HPDE6-E6E7 (cell line): ENCODE measurements around the gene ITGA6.

Source experiments
- DNase-seq: peaks from one replicate; pipeline ENCODE4 v3.0.0; 2011; ENCODE audit warnings: missing footprints; ENCODE audit errors: extremely low spot score

ITGA6 gene

DNA sequence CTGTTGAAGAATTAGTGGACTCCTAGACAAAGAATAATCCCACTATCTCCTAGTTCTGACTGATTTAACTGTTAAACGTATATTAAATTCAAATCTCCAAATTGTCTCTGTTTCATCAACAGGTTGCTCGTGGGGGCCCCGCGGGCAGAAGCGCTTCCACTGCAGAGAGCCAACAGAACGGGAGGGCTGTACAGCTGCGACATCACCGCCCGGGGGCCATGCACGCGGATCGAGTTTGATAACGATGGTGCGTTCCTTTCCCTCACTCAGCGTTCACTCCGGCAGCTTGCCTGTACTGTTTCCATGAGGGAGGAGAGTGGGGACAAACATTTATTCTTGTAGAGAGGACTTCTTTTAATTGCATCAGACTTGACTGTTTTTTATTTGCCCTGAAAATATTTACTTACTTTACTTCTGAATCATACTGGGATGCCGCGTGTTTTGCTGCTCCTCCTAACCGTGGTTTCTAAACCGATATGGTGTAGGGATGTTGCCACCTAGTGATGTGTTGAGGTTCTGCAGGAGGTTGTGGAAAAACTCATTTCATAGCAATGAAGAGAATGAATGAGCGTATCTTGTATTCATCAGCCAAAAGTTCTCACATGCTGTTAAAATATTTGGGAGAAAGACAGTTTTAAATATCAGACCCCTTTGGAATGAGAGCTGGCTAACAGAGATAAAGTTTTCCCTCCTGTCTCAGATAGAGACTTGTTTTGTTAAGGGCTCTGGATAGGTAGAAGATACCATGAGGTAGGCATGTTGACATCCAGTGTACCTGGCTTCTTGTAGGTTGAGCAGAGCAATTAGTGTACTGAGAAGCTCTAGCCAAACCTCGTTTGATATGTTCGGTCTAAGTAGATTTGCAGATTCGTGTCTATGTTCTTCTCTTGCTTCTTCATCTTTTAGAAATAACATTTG is 38.3 kb downstream of the ITGA6 start:
- DNase-seq: no peak

DNA sequence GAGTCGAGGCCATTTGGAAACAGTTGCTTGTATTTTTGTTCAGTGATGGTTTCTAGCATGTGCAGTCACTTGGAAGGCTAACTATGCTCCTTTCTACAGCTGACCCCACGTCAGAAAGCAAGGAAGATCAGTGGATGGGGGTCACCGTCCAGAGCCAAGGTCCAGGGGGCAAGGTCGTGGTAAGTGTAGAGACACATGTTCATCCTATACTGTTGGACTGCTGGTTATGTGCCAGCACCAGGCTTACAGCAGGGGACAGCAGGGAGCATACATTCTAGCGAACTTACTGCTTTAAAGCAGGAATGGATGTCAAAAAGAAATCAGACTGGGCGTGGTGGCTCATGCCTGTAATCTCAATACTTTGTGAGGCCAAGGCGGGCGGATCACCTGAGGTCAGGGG is 40.0 kb downstream of the ITGA6 start:
- no peak for DNase-seq

DNA sequence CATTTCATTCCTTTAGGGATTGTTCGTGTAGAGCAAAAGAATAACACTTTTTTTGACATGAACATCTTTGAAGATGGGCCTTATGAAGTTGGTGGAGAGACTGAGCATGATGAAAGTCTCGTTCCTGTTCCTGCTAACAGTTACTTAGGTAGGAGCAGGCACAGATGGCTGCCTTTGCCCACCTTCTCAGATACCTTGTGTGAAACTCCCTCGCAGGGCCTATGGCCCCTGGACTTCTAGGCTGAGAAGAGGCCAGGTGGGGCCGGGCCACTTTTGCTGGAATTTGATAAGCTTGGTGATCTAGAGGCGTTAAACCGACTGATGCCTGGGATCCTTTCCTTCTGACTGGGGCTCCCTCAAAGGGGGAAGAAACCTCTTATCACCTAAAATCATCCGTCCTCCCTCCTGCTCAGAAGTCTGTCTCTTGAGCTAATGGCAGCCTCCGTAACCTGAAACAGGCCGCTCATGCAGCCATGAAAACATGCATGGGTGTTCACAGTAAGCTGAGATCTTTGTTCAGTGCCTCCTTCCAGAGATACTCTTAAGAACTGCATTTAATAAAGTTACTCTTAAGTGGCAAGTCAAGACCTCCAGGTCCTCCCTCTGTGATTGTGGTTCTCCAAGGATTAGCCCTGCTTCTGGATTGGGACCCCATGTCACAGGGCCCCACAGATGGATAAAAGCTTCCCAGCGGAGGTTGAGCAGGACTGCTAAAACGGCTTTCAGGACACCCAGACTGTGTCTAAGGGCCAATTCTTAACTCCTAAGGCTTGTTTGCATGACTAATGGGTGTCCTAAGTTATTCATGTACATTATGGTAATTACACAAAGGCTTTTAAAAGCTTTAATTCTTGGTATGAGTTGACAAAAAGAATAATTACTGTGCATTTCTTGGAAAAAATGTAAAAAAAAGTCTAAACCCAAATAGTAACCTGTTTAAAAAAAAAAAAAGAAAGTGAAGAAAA is 43.9 kb downstream of the ITGA6 start:
- no peak for DNase-seq

DNA sequence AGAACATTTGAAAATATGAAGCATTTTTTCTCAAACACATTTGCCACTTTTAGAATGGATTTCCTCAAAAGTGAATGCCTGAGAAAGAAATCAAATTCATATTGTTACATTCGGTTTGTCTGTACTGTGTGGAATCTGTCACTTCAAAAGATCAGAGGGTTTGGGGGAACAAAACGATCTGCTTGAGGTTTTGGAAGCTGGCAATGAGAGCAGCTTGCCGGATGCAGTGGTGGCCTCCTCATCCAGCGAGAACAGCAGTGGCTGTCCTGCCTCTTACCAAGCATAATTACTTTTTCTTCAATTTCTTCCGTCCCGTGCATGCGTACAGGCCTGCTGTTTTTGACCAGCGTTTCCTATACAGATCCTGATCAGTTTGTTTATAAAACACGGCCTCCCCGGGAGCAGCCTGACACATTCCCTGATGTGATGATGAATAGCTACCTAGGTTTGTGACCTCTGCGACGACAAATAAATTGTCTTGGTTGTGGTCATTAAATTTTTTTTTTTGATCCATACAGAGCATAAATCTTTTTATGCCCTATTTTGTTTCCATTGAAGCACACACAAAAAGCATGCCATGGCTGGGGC is 45.2 kb downstream of the ITGA6 start:
- DNase-seq: no peak

DNA sequence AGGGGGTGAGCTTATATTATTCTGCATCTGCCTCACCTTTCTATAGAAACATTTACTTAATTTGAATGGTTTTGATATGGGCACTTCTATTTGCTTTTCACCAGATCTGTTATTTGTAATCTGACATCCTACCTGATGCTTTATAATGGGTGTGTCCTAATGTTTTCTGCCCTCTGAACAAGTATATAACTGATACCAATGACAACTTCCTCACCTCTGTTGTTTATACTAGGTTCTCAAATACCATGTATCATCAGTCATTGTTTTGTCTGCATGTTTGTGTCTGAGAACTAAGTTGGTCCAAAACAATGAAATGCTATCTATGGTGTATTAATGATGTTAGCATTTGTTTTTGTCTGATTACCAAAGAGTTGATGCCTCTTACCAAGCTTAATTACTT is 45.8 kb downstream of the ITGA6 start:
- no peak for DNase-seq

DNA sequence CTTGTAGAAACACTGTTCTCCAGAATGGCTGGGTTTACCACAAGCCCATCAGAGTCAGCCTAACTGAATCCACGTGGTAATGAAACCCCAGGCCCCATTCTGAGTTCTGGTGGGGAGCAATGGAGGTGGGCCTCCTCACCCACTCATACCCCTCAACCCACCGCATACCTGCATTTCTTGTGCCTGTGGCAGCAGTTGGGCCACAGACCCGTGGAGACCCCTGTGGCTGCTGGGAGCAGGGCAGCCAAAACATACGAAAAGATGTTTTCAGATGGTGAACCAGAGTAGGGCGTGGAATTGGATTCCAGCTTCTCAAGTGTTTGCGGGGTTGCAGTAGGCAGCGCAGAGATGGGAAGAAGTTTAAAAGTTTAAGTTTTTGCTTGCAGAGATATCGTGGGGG is 51.0 kb downstream of the ITGA6 start:
- DNase-seq: no peak

DNA sequence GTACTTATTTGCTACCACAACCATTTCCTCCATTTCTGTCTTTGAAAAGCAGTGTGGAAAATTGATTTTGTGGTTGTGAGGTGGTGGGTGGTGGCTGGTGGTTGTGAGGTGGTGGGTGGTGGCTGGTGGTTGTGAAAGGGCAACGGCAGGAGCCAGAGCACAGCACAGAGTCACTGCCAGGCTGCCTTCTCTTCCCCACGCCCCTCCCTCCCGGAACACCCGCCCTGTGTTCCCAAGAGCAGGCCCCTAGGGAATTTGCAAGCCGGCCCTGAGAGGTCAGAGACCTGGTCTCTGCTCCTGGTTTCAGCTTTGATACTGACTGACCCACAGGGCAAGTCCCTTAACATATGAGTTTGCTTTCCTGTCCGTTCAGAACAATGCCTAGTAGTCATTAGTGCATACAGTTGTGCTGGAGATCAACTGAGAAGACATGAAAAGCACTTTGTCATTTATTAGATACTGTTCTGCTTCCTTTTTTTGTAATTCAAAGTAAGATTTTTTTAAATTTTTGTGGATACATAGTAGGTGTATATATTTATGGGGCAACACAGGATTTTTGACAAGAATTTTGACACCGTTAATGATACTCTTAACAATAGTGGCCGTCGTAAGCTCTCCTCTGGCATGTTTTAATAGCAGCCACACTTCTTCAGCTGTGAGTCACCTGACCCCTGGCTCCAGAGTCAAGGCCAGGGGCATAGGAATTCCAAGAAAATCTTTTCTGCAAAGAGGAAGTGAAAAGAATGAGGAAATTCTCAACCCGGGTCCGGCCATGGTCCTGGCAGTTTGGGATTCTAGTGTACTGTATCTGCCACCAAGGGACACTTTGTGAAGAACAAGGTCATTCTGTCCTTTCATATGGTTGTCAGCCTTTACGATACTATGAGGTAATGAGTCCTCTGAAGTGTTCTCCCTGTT is 53.2 kb downstream of the ITGA6 start:
- no peak for DNase-seq

DNA sequence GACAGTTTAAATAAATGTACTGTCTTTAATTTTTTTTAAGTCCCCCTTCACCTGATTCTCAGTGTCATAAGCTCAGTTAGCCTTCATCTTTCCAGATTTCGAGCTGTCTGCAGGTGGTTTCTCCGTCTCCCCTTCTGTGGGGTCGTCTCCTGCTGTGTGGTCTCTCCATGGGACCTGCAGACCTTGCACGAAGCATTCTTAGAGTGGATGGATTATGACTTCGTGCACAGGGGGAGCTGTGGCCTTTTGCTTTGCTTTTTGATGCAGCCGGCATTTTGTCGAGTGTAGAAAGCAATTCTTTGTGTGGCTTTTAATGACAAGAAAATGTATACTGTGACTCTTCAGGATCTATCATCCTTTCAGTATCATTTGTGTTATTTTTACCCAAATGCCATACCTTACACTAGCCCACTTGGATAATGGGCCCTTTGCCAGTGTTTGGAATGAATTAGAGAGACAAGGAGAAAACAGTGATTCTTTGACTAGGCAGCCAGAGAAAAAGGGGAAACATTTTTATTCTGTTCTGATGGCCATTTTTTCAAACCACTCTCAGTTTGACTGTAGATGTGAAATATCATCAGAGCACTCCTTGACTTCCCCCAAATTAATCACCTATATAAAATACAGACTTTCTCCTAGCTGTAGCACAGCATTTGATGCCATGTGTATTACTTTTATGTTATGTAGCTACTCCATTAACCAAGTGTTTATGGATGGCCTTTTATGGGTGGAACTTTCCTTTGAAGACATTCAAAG is 54.3 kb downstream of the ITGA6 start:
- DNase-seq: no peak

DNA sequence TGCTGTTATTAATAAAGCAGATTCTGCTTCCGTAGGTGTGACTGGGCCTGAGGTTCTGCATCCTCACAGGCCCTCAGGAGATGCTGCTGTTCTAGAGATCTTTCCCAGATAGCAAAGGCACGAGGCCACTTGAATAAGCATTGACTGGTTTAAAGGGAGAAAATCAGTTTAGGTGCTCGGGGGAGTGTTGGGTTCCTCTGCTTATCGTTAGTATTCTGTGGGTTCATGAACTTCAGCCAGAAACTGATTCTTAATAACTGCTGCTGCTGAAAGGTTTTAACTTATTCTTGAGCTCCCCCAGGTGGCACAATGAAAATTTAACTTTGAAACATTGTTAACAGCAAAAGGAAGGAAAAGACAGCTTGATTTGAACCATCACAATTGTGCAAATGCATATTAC is 56.9 kb downstream of the ITGA6 start:
- DNase-seq: no peak

DNA sequence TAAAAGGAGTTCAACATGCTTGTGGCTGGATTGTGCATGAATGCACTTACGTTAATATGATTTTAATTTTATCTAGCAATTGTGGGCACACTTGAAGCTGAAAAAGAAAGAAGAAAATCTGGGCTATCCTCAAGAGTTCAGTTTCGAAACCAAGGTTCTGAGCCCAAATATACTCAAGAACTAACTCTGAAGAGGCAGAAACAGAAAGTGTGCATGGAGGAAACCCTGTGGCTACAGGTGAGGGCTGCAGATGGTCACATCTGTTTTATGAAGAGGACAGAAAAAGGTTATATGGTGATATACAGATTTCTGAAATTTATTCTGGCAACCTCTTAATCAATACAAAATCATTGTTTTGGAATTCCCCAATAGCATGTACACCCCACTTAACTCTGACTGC is 57.3 kb downstream of the ITGA6 start:
- DNase-seq: no peak

DNA sequence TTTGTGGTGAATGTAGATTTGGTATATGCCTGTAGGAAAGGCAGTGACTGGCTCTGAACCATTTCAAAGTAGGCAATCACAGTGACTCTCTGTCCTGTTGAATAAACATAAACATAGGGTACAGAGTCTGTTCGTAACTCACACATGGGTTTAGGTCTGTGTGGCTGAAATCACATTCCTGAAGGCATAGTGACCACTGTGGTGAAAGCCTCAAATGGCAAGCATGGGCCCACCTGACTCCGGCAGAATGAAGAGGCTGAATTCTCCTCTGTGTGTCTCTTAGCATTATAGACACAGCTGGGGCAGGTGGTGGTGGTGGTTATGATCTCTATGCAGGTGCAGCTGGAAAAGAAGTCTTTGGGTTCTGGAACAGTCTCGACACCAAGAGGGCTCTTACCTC is 61.2 kb downstream of the ITGA6 start:
- DNase-seq: no peak

DNA sequence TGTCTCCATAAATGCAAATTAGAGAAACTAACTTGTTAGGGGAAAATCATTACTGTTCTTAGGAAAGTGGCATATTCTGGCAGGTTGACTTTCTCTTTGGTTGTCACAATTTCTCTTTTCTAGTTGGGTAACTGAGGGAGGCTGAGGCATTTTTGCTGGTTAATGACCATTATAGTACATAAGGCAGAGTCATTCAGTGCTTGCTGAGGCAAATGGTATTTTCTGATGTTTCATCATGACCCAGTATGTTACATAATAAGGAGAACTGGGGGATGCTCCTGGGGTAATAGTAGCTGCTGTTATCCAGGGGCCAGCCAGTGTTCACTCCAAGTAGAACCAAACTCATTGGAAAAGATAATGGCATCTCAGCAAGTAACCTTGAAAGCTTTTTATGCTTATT is 62.3 kb downstream of the ITGA6 start:
- DNase-seq: no peak

DNA sequence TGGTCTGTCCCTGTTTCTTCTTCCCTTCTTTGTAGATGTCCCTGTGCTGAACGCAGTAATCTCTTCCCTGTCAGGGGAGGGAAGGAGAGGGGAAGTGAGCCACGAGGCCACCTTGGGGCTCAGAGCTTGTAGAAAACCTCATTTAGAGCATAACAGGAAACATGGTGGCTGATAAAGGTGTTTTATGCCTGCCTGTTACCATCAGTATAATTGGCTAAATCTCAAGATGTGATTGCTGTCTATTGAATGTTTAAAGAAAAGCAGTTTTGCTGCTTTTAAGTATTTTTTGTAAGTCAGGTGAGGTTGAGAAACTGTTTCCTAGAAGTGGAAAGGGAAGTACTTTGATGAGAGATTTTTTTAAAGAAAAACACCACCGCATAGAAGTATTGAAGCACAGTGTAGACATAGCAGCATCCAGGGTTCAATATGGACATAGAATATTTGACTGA is 68.8 kb downstream of the ITGA6 start:
- no peak for DNase-seq

DNA sequence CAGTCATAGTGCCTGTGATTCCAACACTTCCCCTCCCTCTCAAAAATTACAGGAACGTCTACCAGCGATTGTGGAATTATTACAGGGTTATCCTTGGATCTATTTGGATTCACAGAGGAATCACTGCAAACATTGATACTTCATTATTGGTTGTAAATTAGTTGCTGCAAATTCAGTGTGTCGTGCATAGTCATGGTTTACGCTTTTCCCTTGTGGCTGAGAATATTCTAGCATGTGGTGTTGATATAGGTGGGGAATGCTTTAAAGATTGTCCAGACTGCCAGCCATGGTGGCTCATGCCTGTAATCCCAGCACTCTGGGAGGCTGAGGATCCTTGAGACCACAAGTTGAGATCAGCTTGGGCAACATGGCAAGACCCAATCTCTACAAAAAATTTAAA is 79.8 kb downstream of the ITGA6 start:
- DNase-seq: no peak

DNA sequence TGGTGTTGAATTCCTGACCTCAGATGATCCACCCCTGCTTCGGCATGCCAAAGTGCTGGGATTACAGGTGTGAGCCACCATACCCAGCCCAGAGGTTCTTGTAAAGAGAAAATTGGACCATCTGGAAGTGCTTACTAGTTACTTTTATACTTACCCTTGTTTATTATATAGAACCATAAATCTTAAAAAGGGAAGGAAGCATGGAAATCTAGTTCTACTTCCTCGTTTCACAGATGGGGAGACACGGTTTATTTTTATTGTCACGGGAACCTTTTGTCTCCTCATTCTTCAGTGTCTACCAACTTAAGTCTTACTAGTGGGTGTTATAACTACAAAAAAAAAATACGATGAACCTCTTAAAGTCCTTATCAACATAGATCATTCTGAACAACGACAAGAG is 82.7 kb downstream of the ITGA6 start:
- no peak for DNase-seq

DNA sequence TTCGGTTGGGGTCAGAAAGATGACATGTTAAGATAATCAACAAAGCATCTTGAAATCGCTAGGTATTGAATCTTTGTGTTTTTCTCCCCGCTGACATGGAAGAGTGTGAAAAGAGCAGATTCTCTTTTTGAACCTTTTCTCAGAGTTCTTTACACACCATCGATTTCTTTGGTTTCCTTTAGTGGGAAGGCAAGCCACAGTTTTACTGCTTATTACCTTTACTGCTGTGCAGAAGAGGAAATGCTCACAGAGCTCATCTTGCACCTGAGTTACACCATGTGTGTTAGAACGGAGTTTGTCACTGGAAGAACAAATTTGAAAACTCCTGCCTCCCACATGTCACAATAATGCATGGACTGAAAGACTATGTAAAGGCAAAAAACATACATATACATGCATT is 83.2 kb downstream of the ITGA6 start:
- no peak for DNase-seq

DNA sequence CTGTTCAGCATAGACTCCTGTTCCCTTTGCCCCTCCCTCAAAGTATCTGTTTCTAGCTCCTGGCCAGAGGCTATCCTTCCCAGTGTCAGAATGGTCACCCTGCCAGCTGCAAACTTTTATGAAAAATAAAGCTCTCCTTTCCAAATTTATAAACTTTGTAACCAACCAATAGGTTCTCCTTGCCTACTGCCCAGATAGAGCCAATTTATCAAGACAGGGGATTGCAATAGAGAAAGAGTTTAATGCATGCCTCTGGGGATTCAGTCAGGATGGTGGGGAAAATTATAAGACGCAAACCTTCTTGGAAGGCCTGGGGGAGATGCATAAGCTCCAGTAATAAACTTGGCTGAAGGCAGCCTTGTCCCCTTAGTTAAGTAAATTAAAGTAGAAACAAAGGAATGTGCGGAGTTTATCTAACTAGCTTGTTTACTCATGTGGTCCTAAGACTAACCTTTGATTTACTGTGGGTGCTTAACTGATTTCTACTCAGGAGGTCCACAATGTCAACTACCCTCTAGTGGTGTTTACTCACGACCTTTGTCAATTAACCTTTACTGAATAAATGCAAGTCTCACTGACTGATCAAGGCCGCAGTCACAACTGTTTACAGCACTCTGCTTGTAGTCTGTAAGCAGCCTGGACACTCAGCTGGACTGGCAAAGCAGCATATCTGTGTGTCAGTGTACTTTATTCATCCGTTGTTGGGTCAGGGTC is 85.6 kb downstream of the ITGA6 start:
- no peak for DNase-seq

DNA sequence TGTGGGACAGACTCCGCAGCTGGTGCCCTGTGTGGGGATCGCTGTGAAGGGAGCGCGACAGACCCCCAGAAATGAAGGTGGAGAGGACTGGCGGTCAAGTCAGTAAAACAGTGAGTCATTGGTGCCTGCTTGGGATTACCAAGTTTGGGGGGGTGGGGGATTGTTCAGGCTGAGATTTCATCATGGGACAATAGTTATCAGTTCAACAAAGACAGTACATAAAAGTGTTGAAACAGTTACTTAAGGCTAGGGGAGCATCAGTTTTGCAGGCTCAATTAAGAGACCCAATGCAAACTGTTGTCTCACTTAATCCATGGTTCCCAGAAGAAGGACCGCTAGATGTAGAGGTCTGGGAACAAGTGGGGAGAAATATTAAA is 86.1 kb downstream of the ITGA6 start:
- no peak for DNase-seq

DNA sequence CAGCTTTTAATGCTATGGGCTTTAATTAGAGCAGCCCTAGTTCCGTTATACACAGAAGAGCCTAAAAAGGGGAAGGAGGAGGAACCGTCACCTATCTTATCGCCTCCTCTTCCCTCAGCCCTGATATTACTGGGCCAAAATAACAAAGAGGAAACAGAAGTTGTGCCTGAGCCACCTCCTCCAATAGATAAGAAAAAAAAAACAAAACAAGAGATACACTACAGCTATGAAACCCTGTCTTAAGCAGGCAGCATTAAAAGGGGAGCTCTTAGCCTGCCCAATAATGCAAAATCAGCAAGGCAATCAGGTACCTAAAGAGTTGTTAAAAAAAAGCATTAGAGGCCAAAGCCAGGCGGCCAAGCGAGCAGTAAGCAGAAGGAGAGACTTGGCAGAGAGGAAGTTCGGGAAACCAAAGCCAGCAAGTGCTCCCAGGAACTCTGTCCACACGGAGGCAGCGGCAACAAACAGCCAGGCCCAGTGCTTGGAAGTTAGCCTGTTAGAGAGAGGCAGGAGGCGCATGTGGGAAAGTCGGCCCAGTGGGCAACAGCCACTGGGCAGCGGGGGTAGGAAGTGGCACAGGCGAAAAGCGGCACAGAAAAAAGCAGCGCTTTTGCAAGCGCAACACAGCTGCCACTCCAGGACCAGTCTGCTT is 86.7 kb downstream of the ITGA6 start:
- no peak for DNase-seq
